HCT116 (cell line): ENCODE measurements around the gene GPANK1. TPM values are rescaled to one million over a fixed set of nuclear protein-coding genes. Genes with fewer than 3 reads are reported as not detected.

Source experiments
- ATAC-seq: fragments of 200-7000 bp; cut with Tn5 transposase; 2 replicates; pipeline ENCODE4 v1.9.1; 2020; ENCODE audit warnings: mild to moderate bottlenecking, moderate library complexity
- BruUV-seq: library from RNA; stranded (reverse); fragments of 400-500 nt; replicated peaks from 2 replicates; lab custom pipeline; 2021; lab: Mats Ljungman, UMichigan
- CTCF ChIA-PET: fragments of 300-600 bp; sonication (Branson Sonifier 250); formaldehyde crosslinking; loops from one replicate; lab custom pipeline; 2021; ENCODE audit warnings: antibody characterized with exemption; lab: Charles Lee
- POLR2A ChIA-PET: fragments of 300-600, 350-600 bp; sonication (Branson Sonifier 250); formaldehyde crosslinking; loops from one replicate; lab custom pipeline; 2021; ENCODE audit warnings: antibody characterized with exemption; lab: Charles Lee
- RAD21 ChIA-PET, 2 experiments: fragments of 300-600 bp; sonication (Branson Sonifier 250); formaldehyde crosslinking; loops; one replicate each; lab custom pipeline; 2023; ENCODE audit warnings: low total read pairs in 2 of 2; ENCODE audit not compliant: uncharacterized antibody in 2 of 2, unreplicated experiment in 2 of 2, low non-redundant PET in 1 of 2; lab: Charles Lee
- DNase-seq: peaks from one replicate; pipeline ENCODE4 v3.0.0-alpha.2; 2010; ENCODE audit warnings: low read depth, low spot score
- H2AFZ ChIP-seq: fragments of 200-600 bp; shearing (Covaris generic), sonication (generic); 2 replicates; pipeline ENCODE4 v1.6.1; 2017; ENCODE audit warnings: low read depth, mixed run types, mixed read lengths, antibody characterized with exemption, low read length; ENCODE audit not compliant: poor library complexity, severe bottlenecking
- H3K27ac ChIP-seq: 2 replicates; pipeline ENCODE4 v1.5.1; 2012; ENCODE audit warnings: low read depth, low read length
- H3K27me3 ChIP-seq: fragments of 200-600 bp; sonication (generic); 2 replicates; pipeline ENCODE4 v1.6.1; 2016; ENCODE audit warnings: mixed run types, low read length, mixed read lengths; ENCODE audit not compliant: insufficient read depth
- H3K36me3 ChIP-seq, 2 experiments: fragments of 200-500 bp in 1 of 2; fragments of 200-600 bp in 1 of 2; sonication (Bioruptor generic) in 1 of 2; sonication (generic) in 1 of 2; 2 replicates each; pipeline versions ENCODE4 v1.5.1 to v1.6.1; 2014 to 2016; ENCODE audit warnings: low read length in 2 of 2, inconsistent platforms in 1 of 2, mixed read lengths in 1 of 2, mixed run types in 1 of 2; ENCODE audit not compliant: insufficient read depth in 2 of 2, control insufficient read depth in 1 of 2
- H3K4me1 ChIP-seq, 2 experiments: fragments of 200-600 bp in 1 of 2; sonication (generic) in 1 of 2; 2 replicates each; pipeline versions ENCODE4 v1.5.1 to v1.6.1; 2012 to 2017; ENCODE audit warnings: low read length in 2 of 2, inconsistent platforms in 1 of 2, mild to moderate bottlenecking in 1 of 2, mixed read lengths in 1 of 2, mixed run types in 1 of 2, moderate library complexity in 1 of 2; ENCODE audit not compliant: insufficient read depth in 2 of 2, control insufficient read depth in 1 of 2
- H3K4me2 ChIP-seq: fragments of 200-600 bp; sonication (generic); 2 replicates; pipeline ENCODE4 v1.6.1; 2017; ENCODE audit warnings: mixed run types, low read length, mixed read lengths
- H3K4me3 ChIP-seq, 2 experiments: fragments of 200-600 bp in 1 of 2; sonication (generic) in 1 of 2; replicated peaks in 1 of 2; 2 replicates each; pipeline ENCODE4 v1.5.1; 2011 to 2016; ENCODE audit warnings: low read length in 2 of 2, control low read depth in 1 of 2, low read depth in 1 of 2, mild to moderate bottlenecking in 1 of 2, mixed read lengths in 1 of 2, mixed run types in 1 of 2
- H3K79me2 ChIP-seq: fragments of 200-600 bp; sonication (generic); 2 replicates; pipeline ENCODE4 v1.6.1; 2017; ENCODE audit warnings: mild to moderate bottlenecking, mixed run types, low read length, moderate library complexity, mixed read lengths; ENCODE audit not compliant: insufficient read depth
- H3K9ac ChIP-seq: fragments of 200-600 bp; sonication (generic); 2 replicates; pipeline ENCODE4 v1.6.1; 2016; ENCODE audit warnings: low read length, mixed read lengths
- H3K9me2 ChIP-seq: fragments of 200-600 bp; sonication (generic), shearing (Covaris generic); 2 replicates; pipeline ENCODE4 v1.6.1; 2017; ENCODE audit warnings: mixed run types, mild to moderate bottlenecking, moderate library complexity; ENCODE audit not compliant: insufficient read depth
- H3K9me3 ChIP-seq, 2 experiments: fragments of 200-500 bp in 1 of 2; fragments of 200-600 bp in 1 of 2; sonication (Bioruptor generic) in 1 of 2; sonication (generic) in 1 of 2; 2 replicates each; pipeline ENCODE4 v1.6.1; 2014 to 2017; ENCODE audit warnings: low read length in 2 of 2, mixed read lengths in 2 of 2, inconsistent platforms in 1 of 2, low read depth in 1 of 2, mild to moderate bottlenecking in 1 of 2, mixed run types in 1 of 2, moderate library complexity in 1 of 2; ENCODE audit not compliant: control insufficient read depth in 1 of 2, insufficient read depth in 1 of 2
- H4K20me1 ChIP-seq: fragments of 200-600 bp; sonication (generic), shearing (Covaris generic); 2 replicates; pipeline ENCODE4 v1.6.1; 2017; ENCODE audit warnings: mixed run types, mild to moderate bottlenecking, moderate library complexity; ENCODE audit not compliant: insufficient read depth
- EZH2 ChIP-seq: fragments of 200-600 bp; sonication (generic); IDR thresholded peaks from 2 replicates; pipeline ENCODE4 v1.6.1; 2017; ENCODE audit warnings: antibody characterized with exemption, mixed run types
- EZH2phosphoT487 ChIP-seq: fragments of 200-600 bp; IDR thresholded peaks from 2 replicates; pipeline ENCODE4 v1.6.1; 2018; ENCODE audit warnings: antibody characterized with exemption, borderline replicate concordance
- MAX ChIP-seq: IDR thresholded peaks from 2 replicates; pipeline ENCODE4 v1.6.1; 2012
- POLR2AphosphoS5 ChIP-seq: IDR thresholded peaks from 2 replicates; pipeline ENCODE4 v1.6.1; 2011; ENCODE audit warnings: mild to moderate bottlenecking, low read depth, low read length, moderate library complexity
- REST ChIP-seq: IDR thresholded peaks from 2 replicates; pipeline ENCODE4 v1.6.1; 2012; ENCODE audit warnings: low read depth
- YY1 ChIP-seq: IDR thresholded peaks from 2 replicates; pipeline ENCODE4 v1.6.1; 2011; ENCODE audit warnings: low read length, low read depth, moderate library complexity, mild to moderate bottlenecking; ENCODE audit not compliant: insufficient replicate concordance; ENCODE audit errors: extremely low read depth
- ZFX ChIP-seq: fragments of 450-650 bp; IDR thresholded peaks from 2 replicates; pipeline ENCODE4 v1.6.1; 2017
- ZNF274 ChIP-seq: fragments of 200-500 bp; sonication (Bioruptor generic); IDR thresholded peaks from 2 replicates; pipeline ENCODE4 v1.6.1; 2014; ENCODE audit warnings: mild to moderate bottlenecking, low read depth, low read length, inconsistent platforms
- intact Hi-C: fragments of 100-400 bp; cut with micrococcal nuclease; formaldehyde crosslinking; loops from 2 replicates; pipeline ENCODE4 v1.10.0; 2022
- total RNA-seq: library from RNA; stranded (reverse); gene quantifications from one replicate; pipeline ENCODE4 v1.2.1, GENCODE V29; 2021; ENCODE audit not compliant: unreplicated experiment
- TF ChIP-seq, protein P1 (sequence below), 3 experiments: fragments of 200-600 bp in 1 of 3; sonication (generic) in 1 of 3; IDR thresholded peaks in 2 of 3; conservative IDR thresholded peaks in 1 of 3; 2 replicates each; pipeline ENCODE4 v1.5.1; 2012 to 2017; ENCODE audit warnings: low read depth in 2 of 3, low read length in 2 of 3, antibody characterized with exemption in 1 of 3, borderline replicate concordance in 1 of 3, control low read depth in 1 of 3, mild to moderate bottlenecking in 1 of 3, mixed read lengths in 1 of 3, mixed run types in 1 of 3, moderate library complexity in 1 of 3; ENCODE audit not compliant: insufficient read depth in 1 of 3
- TF ChIP-seq, protein P2 (sequence below): IDR thresholded peaks from 2 replicates; pipeline ENCODE4 v1.6.1; 2012

GPANK1 gene
- total RNA-seq, 1 experiment from 2014 or later, result 14.8 TPM

GRCh38 chr6:31624070-31624469 lies 40.7 kb downstream of the GPANK1 start:
- no TSS peak for BruUV-seq
- CTCF ChIA-PET, result no interaction called here
- no peak for DNase-seq
- no peak for ATAC-seq
- intact Hi-C loops, result no loop called here
- Histone ChIP-seq H3K4me3 (no peak overlapping the region), H3K27ac (no peak overlapping the region), H3K9ac (no peak overlapping the region), H3K9me3 (no peaks in the 10 kb centered on the region), H2AFZ (no peak overlapping the region), H4K20me1 (no peaks in the 10 kb centered on the region), H3K36me3 (peaks cover 41 to 76% of the 10 kb centered on the region in 2 experiments), H3K27me3 (no peaks in the 10 kb centered on the region), H3K4me2 (no peak overlapping the region), H3K9me2 (no peaks in the 10 kb centered on the region), H3K79me2 (peaks cover 80% of the 10 kb centered on the region), H3K4me1 (peaks cover 6 to 18% of the 10 kb centered on the region in 2 experiments; a peak in 3 of 4 replicates)
- TF ChIP-seq ZNF274, result no peak
- no peak for TF ChIP-seq POLR2AphosphoS5
- no peak for TF ChIP-seq REST
- TF ChIP-seq, protein P1, sequence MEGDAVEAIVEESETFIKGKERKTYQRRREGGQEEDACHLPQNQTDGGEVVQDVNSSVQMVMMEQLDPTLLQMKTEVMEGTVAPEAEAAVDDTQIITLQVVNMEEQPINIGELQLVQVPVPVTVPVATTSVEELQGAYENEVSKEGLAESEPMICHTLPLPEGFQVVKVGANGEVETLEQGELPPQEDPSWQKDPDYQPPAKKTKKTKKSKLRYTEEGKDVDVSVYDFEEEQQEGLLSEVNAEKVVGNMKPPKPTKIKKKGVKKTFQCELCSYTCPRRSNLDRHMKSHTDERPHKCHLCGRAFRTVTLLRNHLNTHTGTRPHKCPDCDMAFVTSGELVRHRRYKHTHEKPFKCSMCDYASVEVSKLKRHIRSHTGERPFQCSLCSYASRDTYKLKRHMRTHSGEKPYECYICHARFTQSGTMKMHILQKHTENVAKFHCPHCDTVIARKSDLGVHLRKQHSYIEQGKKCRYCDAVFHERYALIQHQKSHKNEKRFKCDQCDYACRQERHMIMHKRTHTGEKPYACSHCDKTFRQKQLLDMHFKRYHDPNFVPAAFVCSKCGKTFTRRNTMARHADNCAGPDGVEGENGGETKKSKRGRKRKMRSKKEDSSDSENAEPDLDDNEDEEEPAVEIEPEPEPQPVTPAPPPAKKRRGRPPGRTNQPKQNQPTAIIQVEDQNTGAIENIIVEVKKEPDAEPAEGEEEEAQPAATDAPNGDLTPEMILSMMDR (IDR thresholded peaks at IDR 0.05 in 2 of 3, conservative IDR thresholded peaks at IDR 0.05 in 1 of 3; ENCODE audit: borderline replicate concordance in 1 of 3, insufficient read depth in 1 of 3, low read depth in 2 of 3, low read length in 2 of 3), result no peak
- TF ChIP-seq YY1, result no peak
- TF ChIP-seq ZFX, result no peak
- no peak for TF ChIP-seq EZH2phosphoT487
- TF ChIP-seq, protein P2, sequence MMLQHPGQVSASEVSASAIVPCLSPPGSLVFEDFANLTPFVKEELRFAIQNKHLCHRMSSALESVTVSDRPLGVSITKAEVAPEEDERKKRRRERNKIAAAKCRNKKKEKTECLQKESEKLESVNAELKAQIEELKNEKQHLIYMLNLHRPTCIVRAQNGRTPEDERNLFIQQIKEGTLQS, result no peak
- TF ChIP-seq EZH2, result no peak
- no peak for TF ChIP-seq MAX
- POLR2A ChIA-PET, result no interaction called here
- RAD21 ChIA-PET, result no interaction called here
